Neuron (in vitro differentiated cells): ENCODE data around the gene KRTAP13-1.

Experiments used
- H2AFZ ChIP-seq: one replicate; pipeline ENCODE4 v1.6.1; 2013; ENCODE audit warnings: low read depth, mild to moderate bottlenecking, inconsistent platforms, low read length, moderate library complexity
- H3K27me3 ChIP-seq: one replicate; pipeline ENCODE4 v1.6.1; 2013; ENCODE audit warnings: low read length; ENCODE audit not compliant: insufficient read depth
- H3K36me3 ChIP-seq: one replicate; pipeline ENCODE4 v1.6.1; 2013; ENCODE audit warnings: low read length; ENCODE audit not compliant: insufficient read depth
- H3K4me1 ChIP-seq: one replicate; pipeline ENCODE4 v1.6.1; 2013; ENCODE audit warnings: low read length; ENCODE audit not compliant: insufficient read depth
- H3K4me3 ChIP-seq: 2 replicates; pipeline ENCODE4 v1.5.1; 2013; ENCODE audit warnings: mild to moderate bottlenecking, low read length, moderate library complexity
- H3K9me3 ChIP-seq: one replicate; pipeline ENCODE4 v1.6.1; 2013; ENCODE audit warnings: low read length

Gene KRTAP13-1

DNA sequence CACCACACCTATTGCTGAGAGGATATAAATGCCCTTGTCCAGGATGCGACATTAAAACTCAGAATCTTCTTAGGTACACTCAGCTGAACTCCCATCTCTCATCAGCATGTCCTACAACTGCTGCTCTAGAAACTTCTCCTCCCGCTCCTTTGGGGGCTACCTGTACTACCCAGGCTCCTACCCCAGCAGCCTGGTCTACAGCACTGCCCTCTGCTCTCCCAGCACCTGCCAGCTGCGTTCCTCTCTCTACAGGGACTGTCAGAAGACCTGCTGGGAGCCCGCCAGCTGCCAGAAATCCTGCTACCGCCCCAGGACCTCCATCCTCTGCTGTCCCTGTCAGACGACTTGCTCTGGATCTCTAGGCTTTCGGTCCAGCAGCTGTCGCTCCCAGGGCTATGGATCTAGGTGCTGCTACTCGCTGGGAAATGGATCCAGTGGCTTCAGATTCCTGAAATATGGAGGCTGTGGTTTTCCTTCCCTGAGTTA, 34.4 kb downstream of the KRTAP13-1 start, which contains the start of gene KRTAP13-4:
Gene KRTAP13-4 (plus strand): TSS at position 51 of the 486 bp plus-strand sequence. CDS start 56 bp downstream, at position 107.
- H2AFZ ChIP-seq, result no peak within 1 kb of the TSS
- H3K4me1 ChIP-seq, result peaks cover 3% of the 10 kb centered on the region
- H3K36me3 ChIP-seq, result no peaks in the 10 kb centered on the region
- H3K27me3 ChIP-seq, result no peaks in the 10 kb centered on the region
- no peaks in the 10 kb centered on the region for H3K9me3 ChIP-seq
- no peak within 1 kb of the TSS for H3K4me3 ChIP-seq

DNA sequence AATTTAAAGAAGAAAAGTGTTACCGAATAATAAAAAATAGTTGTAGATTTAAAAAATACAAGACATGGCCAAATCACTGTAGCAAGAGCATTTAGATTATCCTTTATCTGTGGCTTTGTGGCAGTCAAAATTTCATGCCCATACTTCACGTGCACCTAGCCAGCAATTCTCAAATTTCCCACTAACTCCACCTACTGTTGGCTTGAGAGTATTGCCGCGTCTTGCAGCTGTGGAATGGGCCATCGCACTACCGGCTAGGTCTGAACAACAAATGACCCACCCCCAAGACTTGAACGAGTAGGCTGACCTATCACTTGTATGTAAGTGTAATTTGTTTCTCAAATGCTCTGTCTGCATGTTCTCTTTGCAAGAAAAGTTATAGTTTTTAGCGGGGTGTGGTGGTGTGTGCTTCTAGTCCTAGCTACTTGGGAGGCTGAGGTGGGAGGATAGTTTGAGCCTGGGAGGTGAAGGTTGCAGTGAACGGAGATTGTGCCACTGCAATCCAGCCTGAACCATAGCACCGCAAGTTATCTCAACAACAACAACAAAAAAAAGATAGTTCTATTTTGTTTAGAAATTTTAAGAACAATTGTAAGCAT, 38.3 kb downstream of the KRTAP13-1 start:
- Histone ChIP-seq H3K27me3 (no peaks in the 10 kb centered on the region), H3K4me1 (peaks cover 3% of the 10 kb centered on the region), H3K4me3 (no peak overlapping the region), H3K9me3 (no peaks in the 10 kb centered on the region), H3K36me3 (no peaks in the 10 kb centered on the region), H2AFZ (no peak overlapping the region)

DNA sequence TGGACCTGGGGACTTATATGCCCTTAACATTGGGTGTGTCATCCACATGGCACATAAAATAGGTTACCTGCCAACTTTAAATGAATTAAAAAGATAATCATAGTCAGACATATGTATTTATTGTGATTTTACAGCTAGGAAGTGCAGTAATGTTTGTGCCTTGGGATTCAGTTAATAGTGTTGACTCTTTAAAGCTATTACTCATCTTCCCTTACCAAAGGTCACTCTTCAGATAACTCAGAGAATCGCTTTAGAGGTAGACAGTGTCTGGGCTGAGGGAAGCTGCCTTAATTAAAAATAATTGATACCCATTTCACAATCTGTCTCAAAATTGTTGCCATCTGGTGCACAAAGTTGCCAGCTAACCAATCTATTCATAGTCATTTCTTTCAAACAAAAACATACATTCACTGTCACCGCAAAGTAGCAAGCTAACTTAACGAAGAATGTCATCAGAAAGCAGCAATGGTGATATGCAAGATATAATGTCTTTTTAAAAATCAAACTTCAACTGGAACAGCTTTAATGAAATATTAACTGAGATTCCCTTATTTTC, 41.3 kb downstream of the KRTAP13-1 start:
- Histone ChIP-seq H3K4me1 (no peaks in the 10 kb centered on the region), H3K27me3 (no peaks in the 10 kb centered on the region), H3K36me3 (no peaks in the 10 kb centered on the region), H2AFZ (no peak overlapping the region), H3K4me3 (no peak overlapping the region), H3K9me3 (no peaks in the 10 kb centered on the region)

DNA sequence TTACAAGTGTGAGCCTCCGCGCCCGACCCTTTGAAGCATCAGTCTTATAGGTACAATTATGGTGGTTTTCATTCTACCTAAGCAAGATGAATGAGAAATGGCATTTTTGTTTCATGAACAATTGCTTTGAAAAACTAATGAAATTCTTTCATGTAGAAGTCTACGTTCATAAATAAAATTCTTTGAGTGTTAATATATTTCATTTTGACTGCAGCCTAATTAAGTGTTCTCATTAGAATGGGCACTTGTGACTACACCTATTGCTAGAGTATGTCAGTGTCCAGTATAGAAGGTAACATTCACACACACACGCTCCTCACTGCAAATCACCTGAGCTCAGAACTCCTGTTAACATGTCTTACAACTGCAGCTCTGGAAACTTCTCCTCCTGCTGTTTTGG, 44.1 kb downstream of the KRTAP13-1 start, which contains the start of gene KRTAP15-1:
Gene KRTAP15-1 (plus strand): TSS at position 301 of the 400 bp plus-strand sequence. CDS start 53 bp downstream, at position 354.
- Histone ChIP-seq H3K9me3 (no peaks in the 10 kb centered on the region), H2AFZ (no peak within 1 kb of the TSS), H3K27me3 (no peaks in the 10 kb centered on the region), H3K36me3 (no peaks in the 10 kb centered on the region), H3K4me1 (no peaks in the 10 kb centered on the region), H3K4me3 (no peak within 1 kb of the TSS)

DNA sequence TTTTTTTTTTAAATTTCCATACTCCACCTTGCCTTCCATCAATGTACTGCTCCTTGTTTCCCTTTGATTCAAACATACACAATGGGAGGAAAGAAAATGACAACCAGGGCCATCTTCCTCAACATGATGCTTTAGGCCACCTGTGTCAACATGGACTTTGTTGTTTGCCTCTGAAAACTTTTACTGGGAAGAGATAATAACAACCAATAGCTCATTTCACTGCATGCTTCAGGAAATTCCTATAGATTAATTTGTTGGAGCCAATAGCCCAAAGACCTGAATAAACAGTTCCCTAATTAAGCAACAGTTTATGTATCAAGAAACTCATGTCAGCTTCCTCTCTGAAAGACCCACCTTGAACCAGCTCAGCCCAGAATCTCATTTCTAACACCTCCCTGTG, 47.4 kb downstream of the KRTAP13-1 start:
- Histone ChIP-seq H3K9me3 (no peaks in the 10 kb centered on the region), H3K4me1 (no peaks in the 10 kb centered on the region), H3K27me3 (no peaks in the 10 kb centered on the region), H3K36me3 (no peaks in the 10 kb centered on the region), H2AFZ (no peak overlapping the region), H3K4me3 (no peak overlapping the region)

DNA sequence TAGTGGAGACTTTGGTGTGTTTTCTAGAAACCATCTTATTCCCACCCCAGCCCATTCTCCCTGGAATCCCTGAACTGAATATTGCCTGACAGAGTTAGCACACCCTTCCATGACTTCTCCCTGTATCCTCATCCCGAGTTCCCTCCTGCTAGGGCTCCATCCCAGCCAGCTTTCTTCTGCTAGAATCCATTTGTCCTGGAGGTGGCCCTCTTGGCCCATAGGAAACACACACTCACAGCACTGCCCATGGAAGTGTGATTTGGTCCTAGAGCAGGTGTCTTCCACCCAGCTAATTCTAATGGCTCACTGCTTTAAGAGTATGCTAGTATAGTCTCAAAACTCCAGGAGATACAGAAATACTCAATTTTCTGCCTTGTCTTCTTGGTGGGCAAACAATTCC, 48.4 kb downstream of the KRTAP13-1 start:
- H3K4me3 ChIP-seq, result no peak overlapping the region
- H3K36me3 ChIP-seq, result no peaks in the 10 kb centered on the region
- no peaks in the 10 kb centered on the region for H3K27me3 ChIP-seq
- H3K4me1 ChIP-seq, result no peaks in the 10 kb centered on the region
- no peaks in the 10 kb centered on the region for H3K9me3 ChIP-seq
- no peak overlapping the region for H2AFZ ChIP-seq
